A673 (cell line): ENCODE data around the gene CELA2B. TPM values are rescaled to one million over a fixed set of nuclear protein-coding genes. Genes with fewer than 3 reads are reported as not detected.
"Not testable (repeated sequence)": the region's sequence is repeated elsewhere in the genome, so short reads cannot be mapped to it uniquely, and the experiment has no call there.

Experiments
- BruUV-seq: library from RNA; stranded (reverse); fragments of 400-500 nt; replicated peaks from 2 replicates; lab custom pipeline; 2021; lab: Mats Ljungman, UMichigan
- CTCF ChIA-PET: fragments of 300-600 bp; sonication (Branson Sonifier 250); formaldehyde crosslinking; loops from one replicate; lab custom pipeline; 2022; ENCODE audit warnings: antibody characterized with exemption; lab: Charles Lee
- POLR2A ChIA-PET: fragments of 300-600 bp; sonication (Branson Sonifier 250); formaldehyde crosslinking; loops from one replicate; lab custom pipeline; 2022; ENCODE audit warnings: antibody characterized with exemption; ENCODE audit not compliant: low non-redundant PET; lab: Charles Lee
- DNase-seq: peaks from one replicate; pipeline ENCODE4 v3.0.0-alpha.2; 2015; ENCODE audit warnings: low spot score
- H3K27ac ChIP-seq: fragments of 200-600 bp; sonication (generic); 2 replicates; pipeline ENCODE4 v1.5.1; 2016; ENCODE audit warnings: mixed run types, low read depth, mild to moderate bottlenecking, mixed read lengths, antibody characterized with exemption, low read length; ENCODE audit not compliant: poor library complexity, severe bottlenecking
- H3K27me3 ChIP-seq: fragments of 200-600 bp; sonication (generic); replicated peaks from 2 replicates; pipeline ENCODE4 v1.6.1; 2017; ENCODE audit warnings: mixed run types, low read depth, mild to moderate bottlenecking, mixed read lengths, antibody characterized with exemption, low read length; ENCODE audit not compliant: insufficient read depth, poor library complexity
- H3K36me3 ChIP-seq: fragments of 200-600 bp; sonication (generic); 2 replicates; pipeline ENCODE4 v1.6.1; 2016; ENCODE audit warnings: mixed run types, mild to moderate bottlenecking, mixed read lengths, antibody characterized with exemption, low read length; ENCODE audit not compliant: insufficient read depth, poor library complexity, severe bottlenecking
- H3K4me1 ChIP-seq: fragments of 200-600 bp; sonication (generic); 2 replicates; pipeline ENCODE4 v1.6.1; 2017; ENCODE audit warnings: mixed run types, mild to moderate bottlenecking, mixed read lengths, antibody characterized with exemption, low read length; ENCODE audit not compliant: insufficient read depth, poor library complexity, severe bottlenecking
- H3K4me3 ChIP-seq: fragments of 200-600 bp; sonication (generic); 2 replicates; pipeline ENCODE4 v1.5.1; 2016; ENCODE audit warnings: low read depth, mixed run types, mild to moderate bottlenecking, mixed read lengths, low read length; ENCODE audit not compliant: poor library complexity, severe bottlenecking
- H3K9me3 ChIP-seq: fragments of 200-600 bp; sonication (generic); 2 replicates; pipeline ENCODE4 v1.6.1; 2016; ENCODE audit warnings: mixed run types, low read depth, mild to moderate bottlenecking, mixed read lengths, antibody characterized with exemption, low read length; ENCODE audit not compliant: poor library complexity, severe bottlenecking
- EZH2 ChIP-seq: fragments of 200-600 bp; sonication (generic); IDR thresholded peaks from 2 replicates; pipeline ENCODE4 v1.6.1; 2017; ENCODE audit warnings: borderline replicate concordance, low read depth, mild to moderate bottlenecking, mixed read lengths, antibody characterized with exemption, low read length; ENCODE audit not compliant: poor library complexity, severe bottlenecking
- intact Hi-C: fragments of 100-400 bp; cut with micrococcal nuclease; formaldehyde crosslinking; loops from one replicate; pipeline ENCODE4 v1.10.0; 2022; ENCODE audit not compliant: unreplicated experiment
- total RNA-seq: library from RNA; stranded (reverse); gene quantifications from 2 replicates; pipeline ENCODE4 v1.2.3, GENCODE V29; 2021
- TF ChIP-seq, protein P1 (sequence below): fragments of 300-800, 200-600 bp; sonication (generic); conservative IDR thresholded peaks from 2 replicates; pipeline ENCODE4 v1.5.1; 2017; ENCODE audit warnings: low read depth, mild to moderate bottlenecking, antibody characterized with exemption, low read length, moderate library complexity, mixed read lengths

Gene CELA2B
- total RNA-seq, 1 experiment from 2014 or later: not detected

DNA sequence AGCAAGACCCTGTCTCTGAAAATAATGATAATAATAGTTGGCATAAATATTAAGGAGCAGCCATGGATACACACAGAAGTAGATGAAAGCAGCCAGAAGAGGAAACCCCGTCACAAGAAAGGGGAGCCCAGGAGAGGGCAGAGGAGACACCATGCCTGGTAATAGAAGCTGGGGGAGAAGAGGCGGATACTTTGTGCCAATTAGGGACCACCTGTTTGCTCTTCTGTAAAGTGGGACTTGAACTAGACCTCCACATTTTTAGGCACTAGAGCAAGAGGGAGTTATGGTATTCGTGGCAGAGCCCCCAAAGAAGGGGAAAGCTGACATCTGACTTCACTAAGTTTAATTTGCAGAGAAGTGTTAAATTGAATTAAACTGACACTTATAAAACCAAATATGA lies 12.5 kb downstream of the CELA2B start:
- intact Hi-C loops: no loop called here
- POLR2A ChIA-PET: no interaction called here
- Histone ChIP-seq H3K27me3 (no peaks in the 10 kb centered on the region), H3K27ac (no peak overlapping the region), H3K4me1 (no peaks in the 10 kb centered on the region), H3K36me3 (no peaks in the 10 kb centered on the region), H3K9me3 (no peaks in the 10 kb centered on the region), H3K4me3 (no peak overlapping the region)
- no TSS peak for BruUV-seq
- CTCF ChIA-PET: no interaction called here
- no peak for DNase-seq
- TF ChIP-seq, protein P1, sequence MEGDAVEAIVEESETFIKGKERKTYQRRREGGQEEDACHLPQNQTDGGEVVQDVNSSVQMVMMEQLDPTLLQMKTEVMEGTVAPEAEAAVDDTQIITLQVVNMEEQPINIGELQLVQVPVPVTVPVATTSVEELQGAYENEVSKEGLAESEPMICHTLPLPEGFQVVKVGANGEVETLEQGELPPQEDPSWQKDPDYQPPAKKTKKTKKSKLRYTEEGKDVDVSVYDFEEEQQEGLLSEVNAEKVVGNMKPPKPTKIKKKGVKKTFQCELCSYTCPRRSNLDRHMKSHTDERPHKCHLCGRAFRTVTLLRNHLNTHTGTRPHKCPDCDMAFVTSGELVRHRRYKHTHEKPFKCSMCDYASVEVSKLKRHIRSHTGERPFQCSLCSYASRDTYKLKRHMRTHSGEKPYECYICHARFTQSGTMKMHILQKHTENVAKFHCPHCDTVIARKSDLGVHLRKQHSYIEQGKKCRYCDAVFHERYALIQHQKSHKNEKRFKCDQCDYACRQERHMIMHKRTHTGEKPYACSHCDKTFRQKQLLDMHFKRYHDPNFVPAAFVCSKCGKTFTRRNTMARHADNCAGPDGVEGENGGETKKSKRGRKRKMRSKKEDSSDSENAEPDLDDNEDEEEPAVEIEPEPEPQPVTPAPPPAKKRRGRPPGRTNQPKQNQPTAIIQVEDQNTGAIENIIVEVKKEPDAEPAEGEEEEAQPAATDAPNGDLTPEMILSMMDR: no peak
- TF ChIP-seq EZH2: no peak

DNA sequence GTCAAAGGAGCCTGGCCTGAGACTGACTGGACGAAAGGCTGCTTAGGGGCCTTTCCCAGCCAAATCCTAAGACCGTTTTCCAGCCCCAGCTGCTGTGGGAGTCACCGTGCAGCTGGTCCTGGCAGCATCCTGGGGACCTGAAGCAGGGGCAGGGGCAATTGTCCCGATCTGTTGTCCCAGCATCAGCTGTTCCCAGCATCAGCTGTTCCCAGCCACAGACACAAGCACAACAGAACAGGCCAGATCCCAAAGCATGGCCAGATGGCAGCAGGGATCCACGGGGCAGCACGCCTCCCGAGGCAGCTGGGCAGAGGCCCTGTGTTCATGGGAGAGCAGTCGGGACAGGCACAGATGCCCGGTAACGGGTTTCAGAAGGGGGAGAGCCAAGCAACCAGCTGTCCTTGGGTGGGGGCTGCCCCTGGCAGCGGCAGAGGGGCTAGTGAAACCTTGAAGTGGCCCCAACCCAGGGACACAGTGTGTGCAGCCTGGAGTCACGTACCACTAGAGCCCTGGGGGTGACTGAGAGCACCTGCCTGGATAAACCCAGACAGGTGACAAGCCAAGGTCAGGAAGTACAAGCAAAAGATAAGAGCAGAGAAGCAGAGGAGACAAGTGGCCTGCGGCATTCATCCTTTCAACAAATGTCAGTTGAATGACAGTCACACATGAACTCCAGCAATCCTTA lies 13.3 kb downstream of the CELA2B start:
- ChIA-PET POLR2A (no interaction called here), CTCF (no interaction called here)
- intact Hi-C loops: no loop called here
- Histone ChIP-seq H3K27me3 (no peaks in the 10 kb centered on the region), H3K9me3 (no peaks in the 10 kb centered on the region), H3K4me3 (no peak overlapping the region), H3K36me3 (no peaks in the 10 kb centered on the region), H3K4me1 (no peaks in the 10 kb centered on the region), H3K27ac (no peak overlapping the region)
- no peak for TF ChIP-seq EZH2
- TF ChIP-seq, protein P1: no peak
- BruUV-seq: no TSS peak
- no peak for DNase-seq

GRCh38 chr1:15491010-15491409 lies 15.1 kb downstream of the CELA2B start:
- H3K4me1 ChIP-seq, DNase-seq, POLR2A ChIA-PET, BruUV-seq, H3K36me3 ChIP-seq, H3K27me3 ChIP-seq, CTCF ChIA-PET, H3K9me3 ChIP-seq, H3K27ac ChIP-seq, H3K4me3 ChIP-seq, intact Hi-C loops: not testable (repeated sequence)

DNA sequence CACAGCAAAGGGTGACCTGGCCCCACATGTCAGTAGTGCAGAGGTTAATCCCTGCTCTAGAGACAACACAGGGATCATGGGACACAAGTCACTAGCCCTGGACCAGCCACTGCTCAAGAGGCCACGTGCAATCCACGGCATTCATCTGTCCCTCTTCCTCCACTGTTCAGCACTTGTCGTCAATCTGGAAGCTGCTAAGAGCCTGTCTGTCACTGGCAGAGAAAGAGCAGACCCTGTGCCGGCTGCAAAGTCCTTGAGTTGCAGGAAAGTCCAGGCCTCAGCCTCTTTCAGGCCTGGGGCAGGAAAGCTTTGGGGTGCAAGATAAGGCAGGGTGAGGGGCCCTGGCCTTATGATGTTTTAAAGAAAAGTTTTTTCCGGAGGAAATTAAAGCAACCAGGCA lies 16.7 kb downstream of the CELA2B start:
- Histone ChIP-seq H3K9me3 (no peaks in the 10 kb centered on the region), H3K4me1 (no peaks in the 10 kb centered on the region), H3K36me3 (no peaks in the 10 kb centered on the region), H3K4me3 (no peak overlapping the region), H3K27me3 (no peaks in the 10 kb centered on the region), H3K27ac (no peak overlapping the region)
- no TSS peak for BruUV-seq
- no peak for DNase-seq
- intact Hi-C loops: no loop called here
- ChIA-PET CTCF (no interaction called here), POLR2A (no interaction called here)
- no peak for TF ChIP-seq EZH2
- TF ChIP-seq, protein P1: no peak
